Right forelimb (tissue), 1 donor: ENCODE results near the gene OR2T27.
"Not testable (repeated sequence)": the region's sequence is repeated elsewhere in the genome, so short reads cannot be mapped to it uniquely, and the experiment has no call there.

Source experiments
- DNase-seq: peaks from one replicate; pipeline ENCODE4 v3.0.0-alpha.2; 2018

The OR2T27 gene

DNA sequence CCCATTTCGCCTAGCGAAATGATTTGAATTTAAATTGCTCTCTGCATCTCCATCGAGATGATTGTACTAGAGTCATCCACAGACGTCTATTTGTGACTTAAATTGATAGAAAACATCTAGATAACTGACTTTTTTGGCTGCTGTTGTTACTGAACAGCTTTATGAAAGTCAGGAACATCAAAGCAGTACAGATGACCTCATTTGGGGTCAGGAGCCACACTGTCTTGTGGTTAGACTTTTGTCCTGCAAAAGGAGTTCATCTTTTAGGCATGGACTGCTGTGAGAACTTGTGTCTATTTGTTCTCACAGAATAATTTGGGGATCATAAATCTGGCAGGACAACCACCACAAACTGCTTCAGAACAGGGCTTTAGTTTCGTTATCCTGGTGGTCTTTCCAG lies 15.7 kb downstream of the OR2T27 start:
- DNase-seq, result not testable (repeated sequence)

DNA sequence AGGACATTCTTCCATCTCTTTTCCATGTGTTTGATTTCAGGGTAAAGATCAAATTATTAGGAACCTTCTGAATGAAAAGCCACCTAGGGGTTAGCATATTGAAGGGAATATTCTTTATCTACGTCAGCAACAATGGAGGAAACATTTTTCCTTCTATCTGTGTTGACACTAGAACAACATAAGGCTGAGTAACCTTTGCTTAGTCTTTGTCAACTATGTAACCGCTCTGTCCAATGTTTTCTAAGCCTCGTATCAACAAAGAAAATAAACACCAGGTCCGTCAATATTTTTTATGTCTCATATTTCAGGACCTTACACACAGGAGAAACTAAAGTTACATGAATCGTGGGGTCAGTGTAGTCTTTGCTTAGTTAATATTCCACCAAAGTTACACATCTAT lies 18.7 kb downstream of the OR2T27 start:
- not testable (repeated sequence) for DNase-seq

DNA sequence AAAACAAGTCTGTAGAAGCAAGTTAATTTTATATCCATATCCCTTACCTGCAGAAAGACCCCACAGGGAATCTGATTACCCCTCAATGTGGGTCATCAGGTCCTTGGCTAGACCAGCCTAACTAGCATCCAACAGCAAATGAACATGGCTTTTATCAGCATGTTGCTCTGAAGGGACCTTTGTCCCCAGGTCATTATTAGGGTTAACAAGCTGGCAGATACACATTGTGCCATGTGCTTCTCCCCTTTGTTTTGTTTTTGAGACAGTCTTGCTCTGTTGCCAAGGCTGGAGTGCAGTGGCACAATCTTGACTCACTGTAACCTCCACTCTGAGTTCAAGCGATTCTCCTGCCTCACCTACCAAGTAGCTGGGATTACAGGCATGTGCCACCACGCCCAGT lies 20.3 kb downstream of the OR2T27 start, which contains the start of gene OR2T11:
Gene OR2T11, minus strand, starts transcription at position 101 of the 400 bp plus-strand sequence. CDS start 7,963 bp downstream, outside the sequence.
- not testable (repeated sequence) for DNase-seq

DNA sequence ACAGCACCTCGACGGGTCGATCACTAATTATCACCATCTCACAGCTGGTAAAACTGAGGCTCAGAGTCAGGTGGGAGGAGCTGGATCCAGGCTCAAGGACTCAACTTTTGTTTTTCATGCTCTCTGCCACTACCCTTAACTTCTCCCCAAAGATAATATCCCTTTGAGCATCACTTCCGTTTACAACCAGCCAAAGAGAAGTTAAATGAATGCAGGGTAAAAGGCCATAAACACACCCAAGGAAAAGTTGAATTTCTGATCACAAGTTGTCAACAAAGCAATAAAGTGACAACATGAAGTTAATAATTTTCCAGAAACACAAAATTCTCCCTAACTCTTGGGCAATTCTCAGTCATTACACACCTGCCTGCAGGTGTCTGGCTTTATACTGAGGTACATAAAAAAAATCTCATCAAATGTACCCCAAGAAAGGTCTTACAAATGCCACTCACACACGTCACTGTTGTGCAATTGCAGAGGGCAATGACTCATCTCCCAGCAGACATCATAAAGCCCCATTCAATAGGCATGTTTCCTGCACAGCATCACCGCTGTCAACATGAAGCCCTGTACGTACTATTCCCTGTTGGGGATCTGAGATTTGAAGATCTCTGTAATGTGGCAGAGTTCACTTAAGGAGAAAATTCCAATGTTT lies 23.8 kb downstream of the OR2T27 start:
- no peak for DNase-seq

DNA sequence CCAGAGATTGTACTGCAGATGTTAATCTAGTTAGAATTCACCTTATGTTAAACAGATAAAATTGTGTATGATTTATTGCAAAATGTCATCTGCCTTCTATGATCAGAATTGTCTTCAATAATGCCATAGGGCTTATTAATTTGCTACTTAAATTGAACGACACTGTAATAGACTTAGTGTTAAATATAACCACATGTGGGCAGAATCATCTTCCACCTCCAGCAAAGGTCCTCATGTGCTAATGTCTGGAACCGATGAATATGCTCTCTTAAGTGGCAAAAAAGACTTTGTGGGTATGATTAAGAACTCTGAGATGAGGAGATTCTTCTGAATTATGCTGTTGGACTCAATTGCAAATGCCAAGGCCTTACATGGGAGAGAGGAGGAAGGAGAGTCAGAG lies 24.8 kb downstream of the OR2T27 start:
- no peak for DNase-seq

DNA sequence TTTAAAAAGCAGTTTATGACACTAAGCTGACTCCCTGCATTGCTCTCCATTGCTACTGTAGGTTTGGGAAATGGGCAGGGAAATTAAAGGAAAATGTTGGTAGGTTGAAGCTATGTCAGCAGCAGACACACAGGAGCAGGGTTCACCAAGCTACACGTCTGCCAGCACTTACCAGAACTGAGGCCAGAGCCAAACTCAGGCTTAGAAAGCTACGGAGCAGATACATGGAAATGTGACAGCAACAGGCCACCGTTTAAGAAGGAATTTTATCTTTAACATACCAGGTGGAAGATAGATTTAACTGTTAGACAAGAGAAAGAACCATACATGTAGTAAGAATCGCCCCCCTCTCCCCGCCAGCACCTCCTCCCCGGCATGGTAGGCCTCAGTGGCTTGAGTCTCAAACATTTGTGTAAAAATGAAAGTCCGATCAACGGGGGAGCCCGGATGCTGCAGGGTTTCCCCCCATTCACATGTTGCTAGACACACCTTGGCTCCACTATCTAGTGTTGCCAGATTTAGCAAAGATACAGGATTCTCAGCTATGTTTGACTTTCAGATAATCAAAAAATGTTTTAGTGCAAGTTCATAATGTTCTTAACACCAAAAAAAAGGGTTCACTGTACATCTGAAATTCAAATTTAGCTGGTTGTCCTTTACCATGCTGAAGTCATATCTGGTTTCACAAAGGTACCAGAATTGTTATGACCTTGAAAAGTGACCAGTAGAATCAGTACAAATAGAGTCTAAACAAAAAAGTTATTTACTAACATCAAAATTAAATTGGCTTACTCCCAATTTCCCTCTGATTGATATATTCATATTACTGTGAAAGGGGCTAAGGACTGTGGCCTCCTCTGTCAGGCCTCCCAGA lies 27.1 kb downstream of the OR2T27 start:
- no peak for DNase-seq

DNA sequence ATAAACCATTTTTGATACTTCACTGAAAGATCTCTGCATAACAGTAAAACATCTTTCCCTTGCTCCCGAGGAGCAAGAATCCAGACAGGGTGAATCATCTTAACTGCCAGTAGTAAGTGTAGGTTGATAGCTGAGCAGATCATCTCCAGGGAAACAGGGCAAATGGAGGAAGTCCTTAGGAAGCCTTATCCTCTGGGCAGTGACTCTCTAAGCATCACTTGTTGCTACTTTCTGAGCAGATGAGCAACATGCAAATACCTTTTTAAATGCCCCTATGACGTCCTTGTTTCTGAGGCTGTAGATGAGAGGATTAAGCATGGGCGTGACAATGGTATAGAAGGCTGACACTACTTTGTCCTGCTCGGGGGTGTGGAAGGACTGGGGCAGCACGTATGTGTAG lies 29.4 kb downstream of the OR2T27 start:
- DNase-seq, result no peak

DNA sequence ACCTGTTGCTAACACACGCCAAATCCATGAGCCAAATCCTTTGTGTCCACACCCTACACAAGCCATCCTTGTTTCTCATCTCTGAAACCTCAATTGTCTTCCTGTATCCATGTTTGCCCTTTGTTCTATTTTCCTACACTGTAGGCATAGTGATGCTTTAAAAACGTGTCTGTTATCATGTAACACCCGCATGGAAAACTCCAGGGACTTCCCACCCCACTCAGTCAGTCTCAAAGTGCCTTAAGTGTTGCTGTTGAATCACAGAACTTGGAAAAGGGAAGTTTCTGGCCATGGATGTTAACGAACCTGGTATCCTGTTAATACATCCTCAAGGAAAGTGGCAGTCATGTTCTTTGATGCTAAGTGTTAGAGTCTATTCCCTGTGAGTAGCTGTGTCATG lies 30.2 kb downstream of the OR2T27 start:
- no peak for DNase-seq

DNA sequence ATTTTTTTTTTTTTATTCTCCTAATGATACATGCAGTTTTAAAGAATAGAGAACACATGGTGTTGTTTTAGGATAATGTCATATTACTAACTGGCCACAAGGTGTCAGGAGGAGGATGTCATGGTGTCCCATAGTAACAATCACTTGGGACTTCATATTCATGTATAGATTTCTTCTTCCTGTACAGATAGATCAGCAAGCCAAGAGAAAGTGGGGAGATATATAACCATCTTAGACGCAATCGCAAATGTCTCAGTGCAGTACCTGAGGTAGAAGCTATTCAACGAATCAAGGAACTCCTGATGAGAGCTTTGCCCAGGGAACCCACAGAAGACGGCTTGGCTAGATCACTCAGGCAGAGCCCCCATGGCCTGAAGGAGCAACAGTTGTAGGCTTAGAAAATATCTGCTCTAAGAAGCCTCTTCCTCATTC lies 32.7 kb downstream of the OR2T27 start:
- DNase-seq, result no peak

DNA sequence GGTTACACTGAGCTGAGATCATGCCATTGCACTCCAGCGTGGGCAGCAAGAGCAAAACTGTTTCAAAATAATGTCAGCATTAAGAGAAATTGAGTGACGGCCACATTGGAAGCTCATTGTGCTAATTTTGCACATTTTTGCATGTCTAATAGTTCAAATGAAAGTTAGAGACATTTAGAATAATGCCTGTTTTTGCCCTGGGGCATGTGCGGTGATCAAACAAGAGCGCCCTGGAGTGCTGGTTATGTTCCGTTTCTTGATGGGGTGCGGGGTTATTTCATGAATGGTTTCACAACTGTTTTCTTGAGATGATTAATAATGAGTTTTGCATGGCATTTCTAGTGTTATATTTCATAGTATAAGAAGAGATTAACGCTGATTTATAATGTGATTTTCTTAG lies 33.6 kb downstream of the OR2T27 start:
- no peak for DNase-seq

DNA sequence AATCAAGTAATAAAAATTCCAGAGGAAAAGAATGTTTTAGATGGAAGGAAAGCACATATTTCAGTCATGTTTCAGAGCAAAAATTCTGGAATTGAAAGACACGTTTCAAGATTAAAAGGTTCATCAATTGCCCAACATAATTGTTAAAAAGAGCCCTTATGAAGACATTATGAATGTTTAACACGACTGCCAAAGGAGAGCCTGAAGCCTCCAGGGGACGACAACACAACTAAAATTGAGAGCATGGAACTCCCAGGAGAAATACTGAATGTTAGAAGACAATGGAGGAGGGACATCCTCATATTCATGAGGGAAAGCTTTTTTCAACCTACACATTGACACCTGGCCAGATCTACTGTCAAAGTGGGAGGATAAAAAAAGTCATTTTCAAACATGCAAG lies 36.5 kb downstream of the OR2T27 start:
- DNase-seq, result no peak

DNA sequence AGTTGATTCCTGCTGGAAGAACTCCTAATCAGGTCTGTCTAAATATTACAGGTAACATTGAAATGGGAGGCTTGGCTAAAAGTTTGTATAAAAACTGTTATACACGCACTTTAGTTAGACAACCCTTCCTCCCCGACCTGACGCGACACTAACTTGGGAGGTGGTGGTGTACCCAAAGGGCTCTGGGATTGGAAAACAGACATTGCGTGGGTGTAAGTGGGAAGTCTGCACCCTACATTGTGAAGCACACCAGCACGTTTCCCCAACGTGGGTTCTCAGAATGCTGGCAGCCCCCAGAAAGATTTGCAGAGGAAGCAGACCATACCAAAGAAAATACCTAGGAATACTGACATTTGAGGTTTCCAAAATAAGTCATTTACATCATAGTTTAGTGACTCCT lies 37.2 kb downstream of the OR2T27 start:
- no peak for DNase-seq

DNA sequence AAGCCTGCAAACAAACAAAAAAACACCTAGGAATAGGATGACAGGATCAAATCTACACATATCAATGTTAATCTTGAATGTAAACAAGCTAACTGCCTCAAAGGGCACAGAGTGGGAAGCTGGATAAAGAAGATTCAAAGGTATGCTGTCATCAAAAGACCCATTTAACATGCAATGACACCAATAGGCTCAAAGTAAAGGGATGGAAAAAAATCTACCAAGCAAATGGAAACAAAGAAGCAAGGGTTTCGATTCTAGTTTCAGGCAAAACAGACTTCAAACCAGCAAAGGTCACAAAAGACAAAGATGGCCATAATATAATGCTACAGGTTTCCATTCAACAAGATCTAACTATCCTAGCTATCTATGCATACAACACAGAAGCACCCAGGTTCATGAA lies 41.6 kb downstream of the OR2T27 start:
- DNase-seq, result no peak

DNA sequence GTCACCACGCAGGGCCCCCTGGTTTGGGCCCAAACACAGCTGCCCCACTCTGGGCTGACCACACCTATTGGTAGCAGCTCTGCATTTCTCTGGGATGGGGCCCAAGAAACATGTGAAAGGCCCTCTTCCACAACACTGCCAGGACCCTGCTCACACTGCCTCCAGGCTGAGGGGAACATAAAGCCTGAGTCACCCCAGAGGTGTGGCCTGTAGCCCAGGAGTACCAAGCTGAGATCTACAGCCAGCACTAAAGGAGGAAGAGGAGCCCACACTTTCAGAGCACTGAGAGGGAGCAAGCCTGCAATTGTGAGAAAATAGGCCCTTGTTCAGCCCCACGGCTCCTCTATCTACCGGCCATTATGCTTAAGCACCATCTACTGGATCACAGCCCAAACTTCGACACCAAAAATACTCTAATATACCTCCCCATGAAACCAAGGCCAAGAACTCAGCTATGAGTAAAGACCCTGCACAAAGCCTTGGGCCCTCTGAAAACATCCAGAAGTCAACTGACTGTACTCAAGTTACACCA lies 43.4 kb downstream of the OR2T27 start:
- no peak for DNase-seq

DNA sequence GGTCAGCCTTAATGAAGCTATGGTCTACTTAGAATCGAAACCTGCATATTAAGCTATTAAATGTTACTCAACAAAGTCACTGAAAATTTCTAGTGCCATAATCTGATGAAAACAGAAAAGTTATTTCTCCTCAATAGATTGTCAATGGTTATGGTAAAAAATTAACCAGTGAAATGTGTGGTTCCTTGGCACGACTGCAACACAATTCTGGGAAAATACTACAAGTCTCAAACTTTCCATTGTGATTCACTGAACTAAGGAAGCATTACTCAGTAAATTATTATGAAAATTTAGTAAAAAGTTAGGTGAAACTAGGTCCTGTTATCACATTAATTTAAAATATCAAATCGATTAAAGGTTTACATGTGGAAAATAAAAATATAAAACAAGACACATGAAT lies 45.0 kb downstream of the OR2T27 start:
- no peak for DNase-seq
